Fibroblast of lung (primary cell): ENCODE results near the gene AGBL1. TPM values are rescaled to one million over a fixed set of nuclear protein-coding genes. Genes with fewer than 3 reads are reported as not detected.

ENCODE experiments used
- DNase-seq, 2 donors: peaks; one replicate each; pipeline versions ENCODE4 v3.0.0 to v3.0.0-alpha.2; 2010; ENCODE audit warnings: low read depth in 2 of 2
- H2AFZ ChIP-seq: 2 replicates; pipeline ENCODE4 v1.5.1; 2012; ENCODE audit warnings: low read length, control low read depth, inconsistent platforms
- H3K27ac ChIP-seq: 2 replicates; pipeline ENCODE4 v1.5.1; 2011; ENCODE audit warnings: low read length, control low read depth; ENCODE audit not compliant: insufficient read depth
- H3K27me3 ChIP-seq: 2 replicates; pipeline ENCODE4 v1.5.1; 2011; ENCODE audit warnings: mild to moderate bottlenecking, low read length; ENCODE audit not compliant: control insufficient read depth, insufficient read depth
- H3K36me3 ChIP-seq: 2 replicates; pipeline ENCODE4 v1.5.1; 2011; ENCODE audit warnings: low read length; ENCODE audit not compliant: control insufficient read depth, insufficient read depth
- H3K4me1 ChIP-seq: 2 replicates; pipeline ENCODE4 v1.5.1; 2011; ENCODE audit warnings: low read length; ENCODE audit not compliant: control insufficient read depth, insufficient read depth; ENCODE audit errors: extremely low read depth
- H3K4me2 ChIP-seq: 2 replicates; pipeline ENCODE4 v1.5.1; 2011; ENCODE audit warnings: low read length, control low read depth; ENCODE audit not compliant: insufficient read depth; ENCODE audit errors: extremely low read depth
- H3K4me3 ChIP-seq, 4 experiments: fragments of 200-600 bp in 1 of 4; sonication (generic) in 1 of 4; replicated peaks in 1 of 4; 2 replicates each; pipeline ENCODE4 v1.5.1; 2011 to 2016; ENCODE audit warnings: low read length in 4 of 4, low read depth in 3 of 4, mild to moderate bottlenecking in 3 of 4, control low read depth in 2 of 4, inconsistent platforms in 1 of 4, mixed read lengths in 1 of 4; ENCODE audit not compliant: insufficient read depth in 1 of 4; ENCODE audit errors: control extremely low read depth in 1 of 4
- H3K79me2 ChIP-seq: 2 replicates; pipeline ENCODE4 v1.5.1; 2012; ENCODE audit warnings: mild to moderate bottlenecking, low read length, inconsistent platforms; ENCODE audit not compliant: control insufficient read depth, insufficient read depth
- H3K9ac ChIP-seq: 2 replicates; pipeline ENCODE4 v1.5.1; 2011; ENCODE audit warnings: mild to moderate bottlenecking, low read length, control low read depth; ENCODE audit not compliant: insufficient read depth
- H3K9me3 ChIP-seq: 2 replicates; pipeline ENCODE4 v1.5.1; 2012; ENCODE audit warnings: low read depth, low read length; ENCODE audit not compliant: control insufficient read depth, insufficient read depth
- H4K20me1 ChIP-seq: 2 replicates; pipeline ENCODE4 v1.5.1; 2011; ENCODE audit warnings: low read length; ENCODE audit not compliant: control insufficient read depth, insufficient read depth; ENCODE audit errors: extremely low read depth
- EZH2 ChIP-seq: IDR thresholded peaks from 2 replicates; pipeline ENCODE4 v1.5.1; 2012; ENCODE audit warnings: low read length, control low read depth, mild to moderate bottlenecking; ENCODE audit errors: missing control alignments
- polyA plus RNA-seq, 2 donors: library from polyadenylated mRNA; depleted of rRNA in 1 of 2; stranded (reverse) in 1 of 2; unstranded in 1 of 2; fragments of >200 nt; gene quantifications; 2 replicates each; pipeline ENCODE4 v1.2.1, GENCODE V29; 2011 to 2012; ENCODE audit warnings: missing spikeins in 1 of 2
- total RNA-seq: library from RNA; depleted of rRNA; stranded (reverse); fragments of >200 nt; gene quantifications from 2 replicates; pipeline ENCODE4 v1.2.1, GENCODE V29; 2014
- TF ChIP-seq, protein P1 (sequence below), 2 donors: IDR thresholded peaks in 1 of 2; conservative IDR thresholded peaks in 1 of 2; 1 replicate in 1 of 2; 2 replicates in 1 of 2; pipeline ENCODE4 v1.5.1; 2011 to 2012; ENCODE audit warnings: low read length in 2 of 2, control low read depth in 1 of 2, inconsistent platforms in 1 of 2, low read depth in 1 of 2, mild to moderate bottlenecking in 1 of 2

Gene AGBL1
- total and polyA plus RNA-seq, 2 donors (not counting 1 experiment from before 2014, with no cell fraction given), result not detected

DNA sequence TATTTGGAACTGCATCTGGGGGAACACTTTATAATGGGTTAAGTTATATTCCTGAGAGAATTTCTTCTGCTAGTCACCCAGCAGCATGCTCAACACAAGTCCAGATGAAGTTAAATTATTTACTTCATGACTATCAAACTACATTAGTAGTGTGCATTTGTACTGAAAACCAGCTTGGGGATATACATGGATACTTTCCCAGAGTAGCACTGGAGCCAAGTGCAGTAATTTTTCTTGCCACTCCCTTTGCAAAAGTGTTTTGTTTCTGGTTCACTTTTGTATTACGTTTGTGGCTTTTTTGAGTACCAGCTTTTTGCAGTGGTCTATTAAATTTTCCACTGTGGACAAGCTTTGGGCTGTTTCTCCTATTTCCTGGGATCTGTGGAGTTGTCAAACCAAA, 243.0 kb downstream of the AGBL1 start:
- no peaks in the 10 kb centered on the region for H3K4me1 ChIP-seq
- H3K79me2 ChIP-seq, result no peaks in the 10 kb centered on the region
- no peaks in the 10 kb centered on the region for H3K36me3 ChIP-seq
- H4K20me1 ChIP-seq, result no peaks in the 10 kb centered on the region
- TF ChIP-seq EZH2, result no peak
- H3K9ac ChIP-seq, result no peak overlapping the region
- H3K4me3 ChIP-seq, result no peak overlapping the region
- DNase-seq, result no peak
- no peak overlapping the region for H3K4me2 ChIP-seq
- no peak overlapping the region for H3K27ac ChIP-seq
- H2AFZ ChIP-seq, result no peak overlapping the region
- H3K9me3 ChIP-seq, result no peaks in the 10 kb centered on the region
- no peaks in the 10 kb centered on the region for H3K27me3 ChIP-seq

GRCh38 chr15:86327230-86327865, 247.7 kb downstream of the AGBL1 start:
- TF ChIP-seq EZH2, result no peak
- TF ChIP-seq, protein P1, sequence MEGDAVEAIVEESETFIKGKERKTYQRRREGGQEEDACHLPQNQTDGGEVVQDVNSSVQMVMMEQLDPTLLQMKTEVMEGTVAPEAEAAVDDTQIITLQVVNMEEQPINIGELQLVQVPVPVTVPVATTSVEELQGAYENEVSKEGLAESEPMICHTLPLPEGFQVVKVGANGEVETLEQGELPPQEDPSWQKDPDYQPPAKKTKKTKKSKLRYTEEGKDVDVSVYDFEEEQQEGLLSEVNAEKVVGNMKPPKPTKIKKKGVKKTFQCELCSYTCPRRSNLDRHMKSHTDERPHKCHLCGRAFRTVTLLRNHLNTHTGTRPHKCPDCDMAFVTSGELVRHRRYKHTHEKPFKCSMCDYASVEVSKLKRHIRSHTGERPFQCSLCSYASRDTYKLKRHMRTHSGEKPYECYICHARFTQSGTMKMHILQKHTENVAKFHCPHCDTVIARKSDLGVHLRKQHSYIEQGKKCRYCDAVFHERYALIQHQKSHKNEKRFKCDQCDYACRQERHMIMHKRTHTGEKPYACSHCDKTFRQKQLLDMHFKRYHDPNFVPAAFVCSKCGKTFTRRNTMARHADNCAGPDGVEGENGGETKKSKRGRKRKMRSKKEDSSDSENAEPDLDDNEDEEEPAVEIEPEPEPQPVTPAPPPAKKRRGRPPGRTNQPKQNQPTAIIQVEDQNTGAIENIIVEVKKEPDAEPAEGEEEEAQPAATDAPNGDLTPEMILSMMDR (conservative IDR thresholded peaks at IDR 0.05 in 1 of 2, IDR thresholded peaks at IDR 0.05 in 1 of 2; ENCODE audit: low read depth in 1 of 2, low read length in 2 of 2), result no peak
- Histone ChIP-seq H3K36me3 (no peaks in the 10 kb centered on the region), H3K27ac (no peak overlapping the region), H4K20me1 (no peaks in the 10 kb centered on the region), H3K79me2 (no peaks in the 10 kb centered on the region), H3K4me3 (no peak overlapping the region), H2AFZ (no peak overlapping the region), H3K27me3 (no peaks in the 10 kb centered on the region), H3K9me3 (no peaks in the 10 kb centered on the region), H3K4me2 (no peak overlapping the region), H3K4me1 (no peaks in the 10 kb centered on the region), H3K9ac (no peak overlapping the region)
- DNase-seq, result peak in 1 of 2 donors; percentile 8

GRCh38 chr15:86328658-86329057, 249.0 kb downstream of the AGBL1 start:
- Histone ChIP-seq H3K9ac (no peak overlapping the region), H4K20me1 (no peaks in the 10 kb centered on the region), H3K27ac (no peak overlapping the region), H3K4me3 (no peak overlapping the region), H3K36me3 (no peaks in the 10 kb centered on the region), H3K4me2 (no peak overlapping the region), H2AFZ (no peak overlapping the region), H3K79me2 (no peaks in the 10 kb centered on the region), H3K4me1 (no peaks in the 10 kb centered on the region), H3K9me3 (no peaks in the 10 kb centered on the region), H3K27me3 (no peaks in the 10 kb centered on the region)
- no peak for DNase-seq
- TF ChIP-seq, protein P1 (conservative IDR thresholded peaks at IDR 0.05 in 1 of 2, IDR thresholded peaks at IDR 0.05 in 1 of 2; ENCODE audit: low read depth in 1 of 2, low read length in 2 of 2), result no peak
- no peak for TF ChIP-seq EZH2
